ENCODE measurements around the gene METAP2. TPM values are rescaled to one million over a fixed set of nuclear protein-coding genes. Genes with fewer than 3 reads are reported as not detected.
A peak's percentile ranks its signal among the peaks of the same experiment; 100 is the strongest.
"Not testable (repeated sequence)": the region's sequence is repeated elsewhere in the genome, so short reads cannot be mapped to it uniquely, and the experiment has no call there.

The METAP2 gene
- total RNA-seq, 2 experiments from 2014 or later: 136 to 152 TPM

GRCh38 chr12:95446506-95446900, 27.4 kb upstream of the METAP2 start:
- Mint-ChIP-seq H3K27me3 (peaks cover 35% of the 10 kb centered on the region), H3K36me3 (ENCODE audit: low read depth) (no peaks in the 10 kb centered on the region), H3K4me3 (no peak overlapping the region), H3K27ac (no peak overlapping the region), H3K9me3 (ENCODE audit: low read depth) (peaks cover 1% of the 10 kb centered on the region), H3K4me1 (peaks cover 2% of the 10 kb centered on the region)
- ChIA-PET CTCF (no interaction called here), POLR2A (no interaction called here)
- intact Hi-C loops (cut with DNase I, micrococcal nuclease): no loop called here
- ATAC-seq: no peak
- DNase-seq: peak; percentile 7

- H3K9me3 Mint-ChIP-seq (ENCODE audit: low read depth); H3K36me3 Mint-ChIP-seq (ENCODE audit: low read depth); intact Hi-C loops (cut with DNase I, micrococcal nuclease); POLR2A ChIA-PET; H3K27ac Mint-ChIP-seq; H3K4me1 Mint-ChIP-seq; H3K4me3 Mint-ChIP-seq; CTCF ChIA-PET; DNase-seq; ATAC-seq: not testable (repeated sequence)
- H3K27me3 Mint-ChIP-seq: peaks cover 36% of the 10 kb centered on the region
Observed at GRCh38 chr12:95449656-95450055, 24.3 kb upstream of the METAP2 start.

- CTCF ChIA-PET; intact Hi-C loops (cut with DNase I, micrococcal nuclease); H3K4me1 Mint-ChIP-seq; H3K9me3 Mint-ChIP-seq (ENCODE audit: low read depth); H3K4me3 Mint-ChIP-seq; POLR2A ChIA-PET; H3K36me3 Mint-ChIP-seq (ENCODE audit: low read depth); ATAC-seq; H3K27ac Mint-ChIP-seq; DNase-seq: not testable (repeated sequence)
- H3K27me3 Mint-ChIP-seq: peaks cover 22% of the 10 kb centered on the region
Observed at GRCh38 chr12:95452501-95452900, 21.5 kb upstream of the METAP2 start.

GRCh38 chr12:95453881-95454280, 20.1 kb upstream of the METAP2 start:
- Mint-ChIP-seq H3K9me3 (ENCODE audit: low read depth) (peaks cover 11% of the 10 kb centered on the region), H3K27me3 (peaks cover 16% of the 10 kb centered on the region)
- H3K4me3 Mint-ChIP-seq; H3K27ac Mint-ChIP-seq; POLR2A ChIA-PET; intact Hi-C loops (cut with DNase I, micrococcal nuclease); CTCF ChIA-PET; H3K36me3 Mint-ChIP-seq (ENCODE audit: low read depth); H3K4me1 Mint-ChIP-seq; DNase-seq; ATAC-seq: not testable (repeated sequence)

GRCh38 chr12:95454780-95455215, 19.2 kb upstream of the METAP2 start:
- ATAC-seq; DNase-seq; CTCF ChIA-PET; POLR2A ChIA-PET; H3K36me3 Mint-ChIP-seq (ENCODE audit: low read depth); H3K27ac Mint-ChIP-seq; intact Hi-C loops (cut with DNase I, micrococcal nuclease); H3K4me1 Mint-ChIP-seq; H3K4me3 Mint-ChIP-seq: not testable (repeated sequence)
- Mint-ChIP-seq H3K27me3 (peaks cover 13% of the 10 kb centered on the region), H3K9me3 (ENCODE audit: low read depth) (peaks cover 11% of the 10 kb centered on the region)

GRCh38 chr12:95457605-95458004, 16.3 kb upstream of the METAP2 start:
- H3K27ac Mint-ChIP-seq; intact Hi-C loops (cut with DNase I, micrococcal nuclease); H3K4me3 Mint-ChIP-seq; POLR2A ChIA-PET; H3K36me3 Mint-ChIP-seq (ENCODE audit: low read depth); H3K27me3 Mint-ChIP-seq; H3K4me1 Mint-ChIP-seq; CTCF ChIA-PET; ATAC-seq: not testable (repeated sequence)
- peaks cover 11% of the 10 kb centered on the region for H3K9me3 Mint-ChIP-seq (ENCODE audit: low read depth)
- DNase-seq: peak; percentile 8

- CTCF ChIA-PET: no interaction called here
- peaks cover 4% of the 10 kb centered on the region for H3K36me3 Mint-ChIP-seq (ENCODE audit: low read depth)
- peaks cover 11% of the 10 kb centered on the region for H3K9me3 Mint-ChIP-seq (ENCODE audit: low read depth)
- no peaks in the 10 kb centered on the region for H3K4me1 Mint-ChIP-seq
- H3K4me3 Mint-ChIP-seq: no peak overlapping the region
- H3K27ac Mint-ChIP-seq: no peak overlapping the region
- intact Hi-C loops (cut with DNase I, micrococcal nuclease): no loop called here
- no peak for DNase-seq
- peaks cover 3% of the 10 kb centered on the region for H3K27me3 Mint-ChIP-seq
- ATAC-seq: no peak
- POLR2A ChIA-PET: interaction anchor here (1.0 kb wide), 1 partner anchor 15 kb away, joined by 3 read pairs; the partner anchor contains the start of gene METAP2
Observed at GRCh38 chr12:95458761-95459160, 15.2 kb upstream of the METAP2 start.

- ATAC-seq (no peak), DNase-seq (no peak)
- Mint-ChIP-seq H3K4me1 (no peaks in the 10 kb centered on the region), H3K27me3 (peaks cover 3% of the 10 kb centered on the region), H3K36me3 (ENCODE audit: low read depth) (peaks cover 4% of the 10 kb centered on the region), H3K27ac (no peak overlapping the region), H3K4me3 (no peak overlapping the region), H3K9me3 (ENCODE audit: low read depth) (peaks cover 11% of the 10 kb centered on the region)
- CTCF ChIA-PET: interaction anchor here (1.0 kb wide), 1 partner anchor 75 kb away, joined by 4 read pairs; no protein-coding TSS in a partner anchor
- intact Hi-C loops (cut with DNase I, micrococcal nuclease): no loop called here
- POLR2A ChIA-PET: interaction anchor here (1.0 kb wide), 1 partner anchor 15 kb away, joined by 3 read pairs; the partner anchor contains the start of gene METAP2
Observed at GRCh38 chr12:95459310-95459709, 14.6 kb upstream of the METAP2 start.

- CTCF ChIA-PET: interaction anchor here (1.0 kb wide), 1 partner anchor 74 kb away, joined by 4 read pairs; no protein-coding TSS in a partner anchor
- no peak for DNase-seq
- no peaks in the 10 kb centered on the region for H3K4me1 Mint-ChIP-seq
- H3K27me3 Mint-ChIP-seq: peaks cover 3% of the 10 kb centered on the region
- H3K9me3 Mint-ChIP-seq (ENCODE audit: low read depth): peaks cover 11% of the 10 kb centered on the region
- intact Hi-C loops (cut with DNase I, micrococcal nuclease): no loop called here
- H3K27ac Mint-ChIP-seq: no peak overlapping the region
- H3K4me3 Mint-ChIP-seq: no peak overlapping the region
- ATAC-seq: no peak
- H3K36me3 Mint-ChIP-seq (ENCODE audit: low read depth): peaks cover 4% of the 10 kb centered on the region
- POLR2A ChIA-PET: no interaction called here
Observed at GRCh38 chr12:95460105-95460504, 13.8 kb upstream of the METAP2 start.

GRCh38 chr12:95460896-95461295, 13.1 kb upstream of the METAP2 start:
- Mint-ChIP-seq H3K36me3 (ENCODE audit: low read depth) (peaks cover 4% of the 10 kb centered on the region), H3K4me1 (no peaks in the 10 kb centered on the region), H3K27ac (no peak overlapping the region), H3K9me3 (ENCODE audit: low read depth) (peaks cover 9% of the 10 kb centered on the region), H3K27me3 (peaks cover 3% of the 10 kb centered on the region), H3K4me3 (no peak overlapping the region)
- no peak for DNase-seq
- ChIA-PET POLR2A (no interaction called here), CTCF (interaction anchor here (0.6 to 1.0 kb wide), 2 partner anchors 263 to 417 kb away, joined by 3 read pairs; no protein-coding TSS in a partner anchor)
- ATAC-seq: no peak
- intact Hi-C loops (cut with DNase I, micrococcal nuclease): no loop called here

GRCh38 chr12:95462081-95462480, 11.9 kb upstream of the METAP2 start:
- H3K9me3 Mint-ChIP-seq (ENCODE audit: low read depth): peaks cover 8% of the 10 kb centered on the region
- intact Hi-C loops (cut with DNase I, micrococcal nuclease): no loop called here
- CTCF ChIA-PET: interaction anchor here (0.5 kb wide), 1 partner anchor 1034 kb away, joined by 3 read pairs; no protein-coding TSS in a partner anchor
- peaks cover 4% of the 10 kb centered on the region for H3K36me3 Mint-ChIP-seq (ENCODE audit: low read depth)
- peaks cover 2% of the 10 kb centered on the region for H3K27me3 Mint-ChIP-seq
- no peak overlapping the region for H3K4me3 Mint-ChIP-seq
- H3K4me1 Mint-ChIP-seq: no peaks in the 10 kb centered on the region
- no peak for ATAC-seq
- DNase-seq: no peak
- POLR2A ChIA-PET: no interaction called here
- no peak overlapping the region for H3K27ac Mint-ChIP-seq

- peaks cover 7% of the 10 kb centered on the region for H3K9me3 Mint-ChIP-seq (ENCODE audit: low read depth)
- no peaks in the 10 kb centered on the region for H3K4me1 Mint-ChIP-seq
- POLR2A ChIA-PET: no interaction called here
- H3K27me3 Mint-ChIP-seq: peaks cover 2% of the 10 kb centered on the region
- ATAC-seq (no peak), DNase-seq (no peak)
- intact Hi-C loops (cut with DNase I, micrococcal nuclease): no loop called here
- CTCF ChIA-PET: no interaction called here
- H3K36me3 Mint-ChIP-seq (ENCODE audit: low read depth): peaks cover 2% of the 10 kb centered on the region
- H3K4me3 Mint-ChIP-seq: no peak overlapping the region
- H3K27ac Mint-ChIP-seq: no peak overlapping the region
Observed at GRCh38 chr12:95462551-95462950, 11.4 kb upstream of the METAP2 start.
